HG03039 (cell line): ENCODE results near the gene EDIL3.

Source experiments
- ATAC-seq: cut with Tn5 transposase; IDR thresholded peaks from one replicate; pipeline ENCODE4 v1.9.1; 2021; ENCODE audit warnings: mild to moderate bottlenecking, moderate library complexity; ENCODE audit not compliant: unreplicated experiment

The EDIL3 gene, protein sequence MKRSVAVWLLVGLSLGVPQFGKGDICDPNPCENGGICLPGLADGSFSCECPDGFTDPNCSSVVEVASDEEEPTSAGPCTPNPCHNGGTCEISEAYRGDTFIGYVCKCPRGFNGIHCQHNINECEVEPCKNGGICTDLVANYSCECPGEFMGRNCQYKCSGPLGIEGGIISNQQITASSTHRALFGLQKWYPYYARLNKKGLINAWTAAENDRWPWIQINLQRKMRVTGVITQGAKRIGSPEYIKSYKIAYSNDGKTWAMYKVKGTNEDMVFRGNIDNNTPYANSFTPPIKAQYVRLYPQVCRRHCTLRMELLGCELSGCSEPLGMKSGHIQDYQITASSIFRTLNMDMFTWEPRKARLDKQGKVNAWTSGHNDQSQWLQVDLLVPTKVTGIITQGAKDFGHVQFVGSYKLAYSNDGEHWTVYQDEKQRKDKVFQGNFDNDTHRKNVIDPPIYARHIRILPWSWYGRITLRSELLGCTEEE

GRCh38 chr5:84384604-84385575 lies at the start of gene EDIL3:
Gene EDIL3 (minus strand): TSS chr5:84384880. CDS start chr5:84384374, 506 bp downstream.
- ATAC-seq: no peak

GRCh38 chr5:84433461-84433860 lies 48.8 kb upstream of the EDIL3 start:
- no peak for ATAC-seq

GRCh38 chr5:84430863-84431663 lies 46.4 kb upstream of the EDIL3 start:
- ATAC-seq: no peak

GRCh38 chr5:84430079-84430478 lies 45.4 kb upstream of the EDIL3 start:
- no peak for ATAC-seq

DNA sequence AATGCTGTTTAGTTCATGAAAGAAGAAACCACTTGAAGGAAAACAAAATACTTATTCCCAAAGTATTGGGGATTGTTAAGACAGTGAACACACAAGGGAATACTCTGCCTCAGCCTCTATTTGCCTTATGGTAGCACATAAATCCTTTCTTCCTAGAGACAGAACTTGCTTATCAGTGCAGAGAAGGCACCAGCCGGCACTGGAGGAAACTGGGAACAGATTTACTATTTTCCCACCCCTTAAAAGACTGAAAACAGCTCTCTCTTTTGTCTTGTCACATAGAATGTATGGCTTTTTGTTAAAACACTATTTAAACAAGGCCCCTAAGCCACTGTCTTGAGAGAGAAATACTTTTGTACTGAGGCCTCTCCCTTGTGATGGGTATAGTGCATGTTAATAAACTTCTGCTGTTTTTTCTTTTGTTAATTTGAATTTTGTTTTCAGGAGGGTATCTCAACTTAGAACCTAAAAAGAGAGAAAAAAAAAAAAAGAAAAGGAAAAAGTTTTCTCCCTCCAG lies 40.7 kb upstream of the EDIL3 start:
- ATAC-seq: no peak

DNA sequence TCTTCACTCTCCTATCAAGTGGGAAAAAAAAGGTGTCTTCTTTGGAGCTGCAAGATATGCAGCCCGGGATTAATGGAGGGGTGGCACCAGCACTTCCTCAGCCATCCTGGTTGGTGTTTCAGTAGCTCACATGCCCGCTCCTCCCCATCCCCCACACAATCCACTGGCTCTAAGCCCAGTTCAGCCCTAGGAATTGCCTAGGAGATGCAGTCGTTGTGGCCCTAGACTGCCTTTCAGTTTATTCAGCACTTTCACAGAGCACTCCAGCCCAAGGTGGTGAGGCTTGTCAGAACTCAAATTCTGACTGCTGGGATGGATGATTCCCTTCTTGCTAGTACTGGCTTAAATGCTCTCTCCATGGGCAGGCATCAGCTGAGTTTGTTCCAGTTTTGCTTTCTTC lies 35.1 kb upstream of the EDIL3 start:
- ATAC-seq: no peak

GRCh38 chr5:84411832-84412605 lies 27.3 kb upstream of the EDIL3 start:
- ATAC-seq: no peak

DNA sequence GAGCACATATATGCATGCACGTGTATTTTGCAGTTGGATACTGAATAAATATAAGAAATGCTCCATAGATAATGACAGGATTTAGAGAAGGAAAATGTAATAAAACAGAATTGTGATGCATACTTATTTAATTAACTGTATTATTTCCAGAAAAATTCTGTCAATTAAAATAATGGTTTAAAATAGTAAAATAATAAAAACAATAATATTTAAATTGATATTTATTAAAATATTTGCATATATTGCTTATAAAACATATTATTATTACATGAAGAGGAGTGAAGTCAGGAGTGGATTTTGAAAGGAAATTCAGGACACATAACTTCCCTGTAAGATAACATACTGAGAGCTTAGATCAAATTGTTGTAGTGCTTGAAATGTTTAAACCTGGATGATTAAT lies 21.4 kb upstream of the EDIL3 start:
- ATAC-seq: no peak

DNA sequence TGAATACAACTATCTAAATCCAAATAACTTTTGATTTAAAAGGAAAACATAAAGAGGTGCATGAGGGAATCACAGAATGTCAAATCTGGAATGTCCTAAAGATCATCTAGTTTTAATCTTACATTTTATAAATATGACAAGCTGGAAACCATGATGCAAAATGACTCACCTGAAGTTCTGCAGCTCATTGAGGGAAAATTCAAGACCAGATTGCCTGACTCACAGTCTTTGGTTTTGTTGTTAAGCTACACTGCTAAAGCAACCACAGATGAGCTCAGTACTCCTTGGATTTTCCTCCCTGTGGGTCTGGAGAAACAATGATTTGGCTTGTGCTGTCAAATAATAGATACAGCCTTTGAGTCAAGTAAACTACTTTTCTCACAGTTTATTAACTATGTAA lies 19.1 kb upstream of the EDIL3 start:
- ATAC-seq: no peak

GRCh38 chr5:84397385-84397784 lies 12.7 kb upstream of the EDIL3 start:
- no peak for ATAC-seq

GRCh38 chr5:84393969-84394368 lies 9.3 kb upstream of the EDIL3 start:
- no peak for ATAC-seq

DNA sequence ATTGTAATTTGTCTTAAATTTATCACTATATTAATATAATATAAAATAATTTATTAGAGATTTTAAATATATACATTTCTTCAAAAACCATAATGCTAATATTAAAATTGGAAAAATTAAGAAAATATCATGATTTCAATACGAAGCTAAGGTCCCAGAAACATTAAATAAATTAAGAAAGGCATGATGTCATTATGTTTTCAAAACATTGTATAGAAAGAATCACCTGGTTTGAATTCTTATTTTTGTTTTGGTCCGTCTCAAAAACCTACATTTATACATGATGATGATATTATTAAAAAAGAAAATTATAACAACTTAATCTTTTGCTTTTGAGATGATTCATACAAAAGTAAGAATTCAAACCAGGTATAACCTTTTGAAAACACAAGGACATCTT lies 8.2 kb upstream of the EDIL3 start:
- ATAC-seq: no peak

DNA sequence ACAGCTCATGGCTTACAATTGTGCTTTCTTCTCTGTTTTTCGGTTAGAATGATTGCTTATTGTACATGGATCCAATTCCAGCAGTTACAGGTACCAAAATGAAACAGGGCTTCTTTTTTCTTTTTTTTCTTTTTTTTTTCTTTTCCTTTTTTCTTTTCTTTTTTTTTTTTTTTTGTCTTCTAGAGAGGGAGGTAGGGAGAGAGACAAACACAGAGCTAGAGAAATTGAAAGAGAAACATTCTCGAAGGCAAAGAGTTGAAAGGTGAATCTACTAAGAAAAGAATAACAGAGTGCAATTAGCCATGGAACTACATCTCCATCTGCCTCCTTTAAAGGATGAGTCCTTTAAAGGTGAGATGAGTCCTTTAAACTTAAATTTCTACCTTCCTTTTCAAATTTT lies 1.0 kb upstream of the EDIL3 start:
- no peak for ATAC-seq

DNA sequence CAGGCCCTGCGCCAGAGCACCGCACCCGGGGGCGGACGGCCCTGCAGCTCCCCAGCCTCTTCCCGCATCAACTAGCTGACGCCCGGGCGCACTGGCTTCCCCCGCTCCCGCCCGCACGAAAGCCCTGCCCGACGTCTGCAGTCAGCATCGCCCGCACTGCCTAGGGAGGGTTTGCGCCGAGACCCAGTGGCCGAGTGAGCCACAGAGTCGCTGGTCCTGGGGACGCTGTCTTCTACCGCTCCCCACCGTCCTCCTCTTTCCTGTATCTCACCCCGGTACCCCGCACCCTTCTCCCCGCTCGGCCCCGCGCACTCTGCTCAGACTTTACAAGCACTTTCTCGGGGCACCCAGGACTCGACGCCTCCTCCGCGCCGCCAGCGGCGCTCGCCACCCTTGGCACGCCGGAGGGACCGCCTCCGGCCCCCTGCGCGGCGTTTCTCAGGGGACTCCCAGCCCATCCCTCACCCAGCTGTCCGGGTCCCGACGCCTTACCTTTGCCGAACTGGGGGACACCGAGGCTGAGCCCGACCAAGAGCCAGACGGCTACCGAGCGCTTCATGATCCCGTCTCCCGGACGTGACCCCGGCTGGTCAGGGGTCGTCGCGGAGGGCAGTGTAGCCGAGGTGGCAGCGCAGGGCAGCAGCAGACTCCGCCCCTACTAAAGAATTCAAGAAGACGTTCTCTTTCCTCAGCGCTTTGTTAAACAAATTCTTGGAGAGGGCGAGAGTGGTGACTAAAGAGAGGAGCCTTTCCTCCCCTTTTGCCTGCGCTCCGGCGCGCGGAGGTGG lies 670 bp downstream of the EDIL3 start:
- ATAC-seq: no peak

GRCh38 chr5:84383296-84383815 lies 1.3 kb downstream of the EDIL3 start:
- ATAC-seq: no peak

- no peak for ATAC-seq
Observed at GRCh38 chr5:84382363-84383295, 2.1 kb downstream of the EDIL3 start.

GRCh38 chr5:84381502-84382362 lies 2.9 kb downstream of the EDIL3 start:
- no peak for ATAC-seq
